Fibroblast of villous mesenchyme (primary cell): ENCODE data around the gene CTNNA2. TPM values are rescaled to one million over a fixed set of nuclear protein-coding genes. Genes with fewer than 3 reads are reported as not detected.

Source experiments
- DNase-seq: peaks from one replicate; pipeline ENCODE4 v3.0.0-alpha.2; 2010; ENCODE audit warnings: low read depth
- H3K4me3 ChIP-seq: 2 replicates; pipeline ENCODE4 v1.5.1; 2011; ENCODE audit warnings: low read depth, mild to moderate bottlenecking, low read length
- CTCF ChIP-seq: IDR thresholded peaks from 2 replicates; pipeline ENCODE4 v1.5.1; 2012; ENCODE audit warnings: low read depth, mild to moderate bottlenecking, low read length; ENCODE audit not compliant: insufficient read depth
- total RNA-seq: library from RNA; depleted of rRNA; stranded (reverse); fragments of >200 nt; gene quantifications from 2 replicates; pipeline ENCODE4 v1.2.3, GENCODE V29; 2012

The CTNNA2 gene
- total RNA-seq, 1 donor = not detected

DNA sequence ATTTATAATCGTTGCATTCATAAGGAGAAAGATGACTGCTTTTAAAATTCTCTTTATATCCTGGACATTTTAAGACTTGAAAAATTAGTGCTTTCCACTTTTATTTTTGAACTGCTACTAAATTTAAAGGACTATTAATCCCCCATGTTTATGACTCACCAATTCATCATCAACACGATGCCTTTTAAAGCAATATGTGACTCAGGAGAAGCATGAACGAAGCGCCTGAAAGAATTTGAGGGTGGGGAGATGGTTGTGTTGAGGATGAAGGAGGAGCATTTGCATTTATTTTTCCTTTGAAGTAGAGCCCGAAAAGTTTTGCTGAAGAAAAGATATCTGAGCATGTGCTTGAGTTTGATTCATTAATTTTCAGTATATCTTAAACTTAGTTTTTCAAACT is 983.9 kb downstream of the CTNNA2 start:
- H3K4me3 ChIP-seq = no peak overlapping the region
- peak; percentile 51 for DNase-seq
- no peak for TF ChIP-seq CTCF

DNA sequence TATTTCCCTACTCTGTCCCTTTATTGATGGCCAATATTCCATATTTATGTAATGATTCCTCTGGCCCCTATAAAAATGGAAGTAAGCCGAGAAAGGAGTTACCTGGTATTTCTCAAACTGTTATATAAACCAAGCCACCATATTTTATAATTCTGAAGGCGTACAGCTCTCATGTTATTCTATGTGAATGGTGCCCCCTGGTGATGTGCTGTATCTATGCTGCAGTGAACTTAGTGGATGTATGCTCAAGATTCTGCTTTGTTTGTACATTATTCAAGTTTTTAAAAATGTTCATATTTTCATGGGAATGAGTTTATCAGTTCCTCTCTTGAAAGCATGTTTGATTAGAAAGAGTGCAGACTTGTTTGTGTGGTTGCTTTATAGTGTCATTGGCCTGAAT is 986.2 kb downstream of the CTNNA2 start:
- H3K4me3 ChIP-seq = no peak overlapping the region
- peak; percentile 57 for DNase-seq
- TF ChIP-seq CTCF = peak; percentile 73

GRCh38 chr2:80501874-80502624 is 989.2 kb downstream of the CTNNA2 start:
- TF ChIP-seq CTCF = no peak
- DNase-seq = no peak
- no peak overlapping the region for H3K4me3 ChIP-seq

DNA sequence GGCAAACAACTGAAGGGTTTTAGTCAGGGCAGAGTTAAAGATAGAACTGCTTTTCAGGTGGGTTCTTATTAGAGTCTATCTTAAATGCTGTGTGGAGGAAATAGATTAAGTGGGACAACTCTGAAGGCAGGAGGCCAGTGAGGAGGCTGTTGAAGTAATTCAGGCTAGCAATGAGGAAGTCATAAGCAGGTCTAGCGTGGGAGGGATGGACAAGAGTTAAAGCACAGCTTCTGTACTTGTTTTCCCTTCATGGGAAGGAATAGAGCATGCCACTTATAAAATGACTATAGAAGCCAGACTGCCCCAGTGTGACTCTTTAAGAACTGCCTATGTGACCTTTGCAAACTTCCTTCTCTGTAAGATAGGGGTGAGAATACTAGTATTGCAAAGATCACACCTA is 993.7 kb downstream of the CTNNA2 start:
- no peak for DNase-seq
- H3K4me3 ChIP-seq = no peak overlapping the region
- no peak for TF ChIP-seq CTCF

GRCh38 chr2:80510716-80511115 is 997.9 kb downstream of the CTNNA2 start:
- no peak for TF ChIP-seq CTCF
- H3K4me3 ChIP-seq = no peak overlapping the region
- DNase-seq = no peak

- TF ChIP-seq CTCF = no peak
- no peak for DNase-seq
- no peak overlapping the region for H3K4me3 ChIP-seq
Measured at GRCh38 chr2:80515964-80516363, 1003.1 kb downstream of the CTNNA2 start.

DNA sequence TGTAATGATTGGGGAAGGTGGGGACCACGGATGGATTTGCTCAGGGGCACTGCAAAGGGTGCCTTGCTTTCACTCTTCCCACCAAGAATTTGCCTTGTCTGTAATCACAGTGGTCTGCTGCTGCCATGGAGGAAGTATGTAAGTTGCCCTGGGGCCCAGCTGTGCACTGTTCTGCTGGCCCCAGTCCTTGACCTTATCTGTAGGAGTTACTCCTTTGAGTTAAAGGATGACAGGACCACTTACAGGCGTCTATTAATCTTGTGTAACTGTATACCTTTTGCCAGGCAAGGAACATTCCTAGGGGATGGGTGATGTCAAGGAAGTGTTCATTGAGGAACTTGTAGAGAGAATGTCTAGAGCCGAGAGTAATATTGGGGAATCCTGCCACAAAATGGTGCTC is 1004.5 kb downstream of the CTNNA2 start:
- DNase-seq = no peak
- H3K4me3 ChIP-seq = no peak overlapping the region
- TF ChIP-seq CTCF = no peak
